ENCODE data around the gene PIK3CG. TPM values are rescaled to one million over a fixed set of nuclear protein-coding genes. Genes with fewer than 3 reads are reported as not detected.

Gene PIK3CG
- total RNA-seq, 1 donor from 2014 or later: 2.4 TPM

DNA sequence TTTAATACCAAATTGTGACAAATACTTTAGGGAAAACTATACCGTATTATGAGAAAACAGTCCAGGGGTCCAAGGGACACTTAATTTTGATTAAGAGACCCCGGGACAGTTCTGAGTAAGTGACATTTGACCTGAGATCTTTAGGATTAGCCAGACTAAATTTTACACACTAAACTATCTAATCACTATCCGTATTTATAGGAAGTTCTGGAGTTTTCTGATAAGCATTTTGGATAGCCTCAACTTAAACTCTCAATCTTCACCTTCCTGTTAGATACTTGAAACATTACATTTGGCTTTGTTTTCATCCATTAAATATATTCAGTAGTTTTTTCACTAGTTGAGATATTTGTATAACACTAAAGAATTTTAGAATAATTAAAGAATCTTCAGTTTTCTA is 5.4 kb downstream of the PIK3CG start:
- no peak overlapping the region for H3K27ac Mint-ChIP-seq (ENCODE audit: unreplicated experiment)
- H3K36me3 Mint-ChIP-seq (ENCODE audit: low read depth, unreplicated experiment): no peaks in the 10 kb centered on the region

DNA sequence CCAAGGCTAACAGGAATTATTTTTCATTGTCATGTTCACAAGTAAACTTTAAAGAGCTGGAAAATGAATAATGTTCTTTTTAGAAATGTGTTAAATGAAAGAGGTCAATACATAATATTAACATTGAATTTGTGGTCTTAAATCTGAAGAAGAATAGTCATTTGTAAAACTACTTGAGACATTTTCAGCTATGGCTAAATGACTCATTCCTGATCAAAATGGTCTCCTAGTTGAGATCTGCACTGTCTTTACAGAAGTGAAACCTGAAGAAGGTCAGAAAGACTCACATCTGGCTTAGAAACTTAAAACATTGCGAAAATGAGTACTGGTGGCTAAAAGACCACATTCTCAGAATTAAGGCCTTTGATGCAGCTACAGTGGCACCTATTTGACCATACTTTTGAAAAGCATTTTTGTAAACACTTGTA is 5.9 kb downstream of the PIK3CG start:
- Mint-ChIP-seq H3K4me1 (ENCODE audit: unreplicated experiment) (peaks cover 23% of the 10 kb centered on the region), H3K36me3 (ENCODE audit: low read depth, unreplicated experiment) (no peaks in the 10 kb centered on the region), H3K27ac (ENCODE audit: unreplicated experiment) (no peak overlapping the region), H3K27me3 (ENCODE audit: unreplicated experiment) (no peaks in the 10 kb centered on the region), H3K4me3 (ENCODE audit: unreplicated experiment) (no peak overlapping the region), H3K9me3 (ENCODE audit: unreplicated experiment) (no peaks in the 10 kb centered on the region)
- TF ChIP-seq, protein P1, sequence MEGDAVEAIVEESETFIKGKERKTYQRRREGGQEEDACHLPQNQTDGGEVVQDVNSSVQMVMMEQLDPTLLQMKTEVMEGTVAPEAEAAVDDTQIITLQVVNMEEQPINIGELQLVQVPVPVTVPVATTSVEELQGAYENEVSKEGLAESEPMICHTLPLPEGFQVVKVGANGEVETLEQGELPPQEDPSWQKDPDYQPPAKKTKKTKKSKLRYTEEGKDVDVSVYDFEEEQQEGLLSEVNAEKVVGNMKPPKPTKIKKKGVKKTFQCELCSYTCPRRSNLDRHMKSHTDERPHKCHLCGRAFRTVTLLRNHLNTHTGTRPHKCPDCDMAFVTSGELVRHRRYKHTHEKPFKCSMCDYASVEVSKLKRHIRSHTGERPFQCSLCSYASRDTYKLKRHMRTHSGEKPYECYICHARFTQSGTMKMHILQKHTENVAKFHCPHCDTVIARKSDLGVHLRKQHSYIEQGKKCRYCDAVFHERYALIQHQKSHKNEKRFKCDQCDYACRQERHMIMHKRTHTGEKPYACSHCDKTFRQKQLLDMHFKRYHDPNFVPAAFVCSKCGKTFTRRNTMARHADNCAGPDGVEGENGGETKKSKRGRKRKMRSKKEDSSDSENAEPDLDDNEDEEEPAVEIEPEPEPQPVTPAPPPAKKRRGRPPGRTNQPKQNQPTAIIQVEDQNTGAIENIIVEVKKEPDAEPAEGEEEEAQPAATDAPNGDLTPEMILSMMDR (IDR thresholded peaks at IDR 0.05; ENCODE audit: unreplicated experiment): no peak
- DNase-seq (ENCODE audit: low spot score): no peak

More for the DNA sequence above, 5.4 kb downstream of the PIK3CG start:
- no peak for DNase-seq (ENCODE audit: low spot score)
- Mint-ChIP-seq H3K4me3 (ENCODE audit: unreplicated experiment) (no peak overlapping the region), H3K9me3 (ENCODE audit: unreplicated experiment) (no peaks in the 10 kb centered on the region), H3K4me1 (ENCODE audit: unreplicated experiment) (peaks cover 26% of the 10 kb centered on the region), H3K27me3 (ENCODE audit: unreplicated experiment) (no peaks in the 10 kb centered on the region)
- TF ChIP-seq, protein P1 (IDR thresholded peaks at IDR 0.05; ENCODE audit: unreplicated experiment): no peak

DNA sequence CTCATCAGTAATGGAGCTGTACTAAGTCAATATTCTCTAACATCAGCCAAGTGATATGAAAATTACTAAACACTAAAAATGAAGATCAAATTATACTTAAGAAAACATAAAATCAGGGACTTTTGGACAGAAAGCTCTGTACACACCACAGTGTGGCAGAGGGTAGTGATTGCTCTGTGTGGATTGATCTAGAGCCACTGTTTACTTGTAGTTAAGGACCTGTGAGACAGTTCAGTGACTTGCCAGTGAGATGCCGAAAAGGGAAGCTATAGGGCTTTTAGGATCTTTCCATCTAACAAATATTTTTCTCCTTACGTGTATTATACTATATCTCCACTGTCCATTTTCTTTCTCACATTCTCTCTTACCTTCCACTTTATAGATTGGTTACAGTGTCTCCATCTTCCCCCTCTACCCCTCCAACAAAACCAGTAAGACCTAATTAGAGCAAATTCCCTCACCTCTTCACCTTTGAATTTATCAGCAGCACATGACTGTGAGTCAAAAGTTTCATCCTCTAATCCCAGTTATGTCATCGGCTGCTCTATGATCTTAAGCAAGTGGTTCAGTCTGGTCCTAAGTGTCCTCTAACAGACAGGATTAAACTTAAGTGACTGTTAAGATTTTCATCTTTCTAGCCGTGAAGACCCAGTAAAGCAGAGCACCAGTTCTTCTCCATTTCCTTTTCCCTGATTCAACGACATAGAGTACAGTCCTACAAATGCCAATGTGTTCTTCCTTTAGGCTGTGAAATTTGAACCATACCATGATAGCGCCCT is 6.9 kb downstream of the PIK3CG start:
- H3K27ac Mint-ChIP-seq (ENCODE audit: unreplicated experiment): no peak overlapping the region
- no peaks in the 10 kb centered on the region for H3K9me3 Mint-ChIP-seq (ENCODE audit: unreplicated experiment)
- peaks cover 15% of the 10 kb centered on the region for H3K4me1 Mint-ChIP-seq (ENCODE audit: unreplicated experiment)
- H3K4me3 Mint-ChIP-seq (ENCODE audit: unreplicated experiment): no peak overlapping the region
- no peaks in the 10 kb centered on the region for H3K27me3 Mint-ChIP-seq (ENCODE audit: unreplicated experiment)
- no peaks in the 10 kb centered on the region for H3K36me3 Mint-ChIP-seq (ENCODE audit: low read depth, unreplicated experiment)
- TF ChIP-seq, protein P1 (IDR thresholded peaks at IDR 0.05; ENCODE audit: unreplicated experiment): no peak
- DNase-seq (ENCODE audit: low spot score): no peak

DNA sequence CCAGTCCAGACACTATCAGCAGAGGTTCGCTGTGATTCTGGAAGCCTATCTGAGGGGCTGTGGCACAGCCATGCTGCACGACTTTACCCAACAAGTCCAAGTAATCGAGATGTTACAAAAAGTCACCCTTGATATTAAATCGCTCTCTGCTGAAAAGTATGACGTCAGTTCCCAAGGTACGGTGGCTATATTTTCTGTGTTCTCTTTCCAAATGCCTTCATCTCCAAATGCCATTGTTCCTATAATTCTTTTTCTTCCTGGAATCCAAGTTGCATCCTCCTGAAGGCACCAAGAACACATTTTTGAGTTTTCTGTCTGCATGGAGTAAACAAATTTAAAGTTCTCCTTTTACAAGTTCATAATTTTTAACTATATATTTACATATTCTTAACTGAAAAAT is 7.7 kb downstream of the PIK3CG start:
- no peak for DNase-seq (ENCODE audit: low spot score)
- peaks cover 13% of the 10 kb centered on the region for H3K4me1 Mint-ChIP-seq (ENCODE audit: unreplicated experiment)
- no peaks in the 10 kb centered on the region for H3K9me3 Mint-ChIP-seq (ENCODE audit: unreplicated experiment)
- no peaks in the 10 kb centered on the region for H3K27me3 Mint-ChIP-seq (ENCODE audit: unreplicated experiment)
- H3K27ac Mint-ChIP-seq (ENCODE audit: unreplicated experiment): no peak overlapping the region
- H3K36me3 Mint-ChIP-seq (ENCODE audit: low read depth, unreplicated experiment): no peaks in the 10 kb centered on the region
- no peak overlapping the region for H3K4me3 Mint-ChIP-seq (ENCODE audit: unreplicated experiment)
- TF ChIP-seq, protein P1 (IDR thresholded peaks at IDR 0.05; ENCODE audit: unreplicated experiment): no peak

DNA sequence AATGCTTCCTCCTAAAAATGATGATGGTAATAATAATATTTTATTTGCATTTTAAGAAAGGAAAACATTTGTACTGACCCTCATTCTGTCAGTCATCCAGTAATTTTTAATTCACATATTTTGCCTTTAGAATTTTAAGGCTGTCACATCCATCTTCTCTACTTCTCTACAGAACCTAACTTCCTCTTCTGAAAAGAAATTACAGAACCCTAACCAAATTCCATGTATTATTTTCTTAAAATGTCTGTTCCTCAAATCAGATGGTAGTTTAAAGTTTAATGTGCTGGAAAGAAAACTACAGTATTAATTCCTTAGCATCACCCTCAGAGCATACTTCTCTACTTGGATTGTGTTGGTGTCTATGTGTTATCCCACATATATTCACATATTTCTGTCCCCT is 9.0 kb downstream of the PIK3CG start:
- no peaks in the 10 kb centered on the region for H3K36me3 Mint-ChIP-seq (ENCODE audit: low read depth, unreplicated experiment)
- H3K27me3 Mint-ChIP-seq (ENCODE audit: unreplicated experiment): no peaks in the 10 kb centered on the region
- no peak overlapping the region for H3K4me3 Mint-ChIP-seq (ENCODE audit: unreplicated experiment)
- peaks cover 13% of the 10 kb centered on the region for H3K4me1 Mint-ChIP-seq (ENCODE audit: unreplicated experiment)
- no peaks in the 10 kb centered on the region for H3K9me3 Mint-ChIP-seq (ENCODE audit: unreplicated experiment)
- no peak for DNase-seq (ENCODE audit: low spot score)
- no peak overlapping the region for H3K27ac Mint-ChIP-seq (ENCODE audit: unreplicated experiment)
- TF ChIP-seq, protein P1 (IDR thresholded peaks at IDR 0.05; ENCODE audit: unreplicated experiment): no peak
